Activated CD4-positive, alpha-beta T cell treated with anti-CD3 and anti-CD28 coated beads, Interleukin-2, amount 50 U/mL, for 1 hour (primary cell): Measurements from ENCODE around the gene MRGPRF.
"Not testable (repeated sequence)": the region's sequence is repeated elsewhere in the genome, so short reads cannot be mapped to it uniquely, and the experiment has no call there.

Experiments
- DNase-seq: peaks from one replicate; pipeline ENCODE4 v3.0.0-alpha.2; 2020

MRGPRF gene

GRCh38 chr11:69001243-69002081 is 11.6 kb downstream of the MRGPRF start:
- DNase-seq: no peak

GRCh38 chr11:69000831-69001242 is 12.2 kb downstream of the MRGPRF start:
- DNase-seq: no peak

DNA sequence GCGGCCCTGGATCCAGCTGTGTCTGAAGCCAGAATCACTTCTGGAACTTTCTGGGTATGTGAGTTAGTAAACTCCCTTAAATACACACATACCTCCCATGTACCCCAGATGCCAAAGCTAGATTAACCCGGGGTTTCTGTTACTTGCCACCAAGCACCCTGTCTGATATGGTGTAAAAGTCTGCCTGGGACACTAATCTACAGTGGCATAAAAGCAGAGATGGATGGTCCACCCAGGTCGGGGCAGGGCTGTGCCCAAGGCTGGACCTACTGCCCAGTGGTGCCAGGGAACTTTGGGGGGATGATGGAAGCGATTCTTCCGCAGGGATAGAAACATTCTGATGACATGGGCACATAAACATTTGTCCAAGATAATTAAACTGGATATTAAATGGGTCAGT is 12.7 kb downstream of the MRGPRF start:
- DNase-seq: no peak

DNA sequence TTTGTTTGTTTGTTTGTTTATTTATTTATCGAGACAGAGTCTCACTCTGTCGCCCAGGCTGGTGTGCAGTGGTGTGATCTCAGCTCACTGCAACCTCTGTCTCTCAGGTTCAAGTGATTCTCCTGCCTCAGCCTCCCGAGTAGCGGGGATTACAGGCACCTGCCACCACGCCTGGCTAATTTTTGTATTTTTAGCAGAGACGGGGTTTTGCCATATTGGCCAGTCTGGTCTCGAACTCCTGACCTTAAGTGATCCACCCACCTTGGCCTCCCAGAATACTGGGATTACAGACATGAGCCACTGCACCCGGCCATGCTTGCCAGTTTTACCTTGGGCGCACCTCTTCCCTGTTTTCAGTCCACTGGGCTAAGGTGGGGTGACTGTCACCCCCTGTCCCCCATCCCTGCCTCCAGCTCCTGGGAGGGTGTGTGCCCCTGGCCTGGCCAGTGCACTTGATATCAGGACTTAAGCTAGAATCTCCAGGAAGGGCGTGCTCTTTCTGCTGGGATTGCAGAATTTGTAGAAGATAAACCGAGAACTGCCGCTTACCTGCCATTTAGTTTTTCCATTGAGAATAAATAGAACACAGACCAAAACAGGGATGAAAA is 13.2 kb downstream of the MRGPRF start:
- DNase-seq: not testable (repeated sequence)

- DNase-seq: no peak
These were observed 13.8 kb downstream of the MRGPRF start for GRCh38 chr11:68999093-68999747.

DNA sequence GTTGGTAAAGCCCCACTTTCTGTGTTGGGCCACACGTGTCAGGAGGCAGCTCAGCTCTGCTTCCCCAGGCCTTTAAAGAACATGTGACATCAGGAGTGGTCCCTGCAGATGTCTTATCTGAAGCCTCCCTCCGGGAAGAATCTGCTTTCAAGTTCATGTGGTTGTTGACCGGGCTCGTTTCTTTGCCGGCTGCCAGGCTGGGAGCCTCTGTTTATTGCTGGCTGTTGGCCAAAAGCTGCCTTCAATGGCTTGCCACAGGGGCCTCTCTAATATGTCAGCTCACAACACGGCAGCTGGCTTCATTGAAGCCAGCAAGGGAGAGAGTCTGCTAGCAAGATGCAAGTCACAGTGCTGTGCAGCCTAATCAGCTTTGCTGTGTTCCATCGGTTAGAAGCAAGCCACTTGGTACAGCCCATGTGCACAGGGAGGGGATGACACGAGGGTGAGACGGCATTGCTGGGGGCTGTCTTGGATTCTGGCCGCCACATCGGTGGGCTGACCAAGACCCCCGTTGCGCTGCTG is 14.6 kb downstream of the MRGPRF start:
- no peak for DNase-seq

DNA sequence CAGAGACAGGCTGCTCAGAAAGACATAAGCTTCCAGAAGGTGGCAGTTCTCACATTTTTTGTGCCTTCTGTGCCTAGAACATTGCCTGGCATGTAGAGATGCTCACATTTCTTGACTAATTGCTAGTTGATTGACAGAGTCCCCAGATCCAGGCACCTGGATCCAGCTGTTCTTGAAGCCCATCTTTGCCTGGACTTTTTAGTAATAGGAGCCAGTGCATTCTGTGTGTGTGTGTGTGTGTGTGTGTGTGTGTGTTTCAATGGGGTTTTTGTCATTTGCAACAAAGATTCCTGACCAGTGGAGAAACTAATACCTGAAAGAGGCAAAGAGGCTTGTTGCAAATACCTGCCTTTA is 15.1 kb downstream of the MRGPRF start:
- DNase-seq: no peak

DNA sequence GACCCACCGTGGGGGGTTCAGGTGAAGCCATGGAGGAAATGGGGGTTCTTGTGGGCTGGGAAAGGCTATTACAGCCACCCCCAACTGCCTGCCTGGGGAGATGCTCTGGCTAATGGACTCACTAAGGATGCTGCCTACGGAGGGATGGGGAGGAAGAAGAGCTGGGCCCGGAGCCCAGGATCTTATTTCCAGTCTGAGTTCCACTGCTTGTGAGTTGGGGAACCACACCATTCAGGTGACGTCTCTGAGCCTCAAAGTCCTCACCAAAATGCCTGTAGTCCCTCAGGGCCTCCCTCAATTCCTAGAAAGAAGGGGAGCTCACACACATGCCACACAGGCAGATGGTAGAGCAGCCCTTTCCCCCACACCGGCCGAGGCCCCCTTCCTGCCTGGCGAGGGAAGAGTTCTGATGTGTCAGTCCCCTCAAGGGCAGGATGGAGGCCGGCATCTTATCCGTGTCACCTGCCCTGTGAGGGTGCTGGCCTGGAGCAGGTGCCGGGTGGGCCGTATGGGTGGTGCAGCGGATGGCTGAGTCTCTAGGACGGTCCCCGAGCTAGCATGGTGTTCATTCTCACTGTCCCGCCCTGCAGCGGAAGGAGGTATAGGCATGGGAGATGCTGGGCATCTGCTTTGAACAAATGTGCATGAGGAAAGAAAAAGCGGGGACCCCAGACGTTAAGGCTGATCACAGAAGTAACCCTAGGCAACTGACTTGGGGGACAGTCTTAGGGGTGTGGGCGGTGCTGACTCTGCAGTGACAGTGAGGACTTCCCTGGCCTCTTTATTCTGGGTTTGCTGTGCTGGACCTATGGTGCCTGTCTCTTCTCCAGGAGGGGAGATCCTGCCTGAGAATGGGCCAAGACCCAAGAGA is 15.7 kb downstream of the MRGPRF start:
- no peak for DNase-seq

GRCh38 chr11:68996376-68997123 is 16.5 kb downstream of the MRGPRF start:
- no peak for DNase-seq

GRCh38 chr11:68994894-68995285 is 18.2 kb downstream of the MRGPRF start:
- DNase-seq: no peak

- no peak for DNase-seq
These were observed 18.7 kb downstream of the MRGPRF start for GRCh38 chr11:68994161-68994893.

- DNase-seq: no peak
These were observed 19.5 kb downstream of the MRGPRF start for GRCh38 chr11:68993546-68993945.

DNA sequence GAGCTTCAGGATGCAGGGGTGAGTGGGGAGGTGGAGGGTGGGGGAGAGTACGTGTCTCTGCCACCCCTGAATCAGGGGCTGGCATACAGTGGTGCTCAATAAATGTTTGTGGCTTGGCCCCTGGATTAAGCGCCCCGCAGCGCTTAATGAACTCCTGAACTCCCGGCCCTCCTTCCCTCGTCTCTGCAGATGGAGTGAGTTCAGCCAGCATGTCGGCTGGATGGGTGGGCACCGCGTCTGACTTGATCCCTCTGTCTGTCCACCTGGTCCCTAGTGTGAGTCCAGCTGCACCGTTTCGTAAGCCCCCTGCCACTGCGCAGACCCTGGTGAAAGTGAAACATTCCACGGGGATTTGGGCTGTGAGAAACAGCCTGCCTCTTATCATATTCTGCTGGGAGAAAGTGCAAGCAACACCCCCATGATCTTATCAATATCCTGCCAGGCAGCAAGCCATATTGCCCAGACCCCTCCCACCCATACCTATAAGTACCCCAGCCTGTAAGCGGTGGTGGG is 20.2 kb downstream of the MRGPRF start:
- DNase-seq: no peak

- DNase-seq: no peak
These were observed 21.9 kb downstream of the MRGPRF start for GRCh38 chr11:68990995-68991780.

- no peak for DNase-seq
These were observed 23.0 kb downstream of the MRGPRF start for GRCh38 chr11:68989936-68990606.

DNA sequence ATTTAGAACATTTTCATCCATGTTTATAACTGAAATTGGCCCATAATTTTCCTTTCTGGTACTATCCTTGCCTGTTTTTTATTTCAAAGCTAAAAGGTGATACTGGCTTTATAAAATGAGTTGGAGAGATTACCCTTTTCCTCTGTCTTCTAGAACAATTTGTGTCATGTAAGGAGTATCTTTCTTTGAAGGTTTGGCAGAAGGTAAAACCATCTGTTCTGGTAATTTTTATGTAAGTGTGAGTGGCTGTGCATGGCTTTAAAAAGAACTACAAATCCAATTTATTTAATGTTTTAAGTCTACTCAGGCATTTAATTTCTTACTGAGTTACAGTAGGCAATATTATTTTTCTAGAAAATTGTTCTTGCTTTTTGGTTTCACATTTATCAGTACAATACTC is 24.6 kb downstream of the MRGPRF start:
- no peak for DNase-seq

GRCh38 chr11:68987211-68987610 is 25.8 kb downstream of the MRGPRF start:
- no peak for DNase-seq

DNA sequence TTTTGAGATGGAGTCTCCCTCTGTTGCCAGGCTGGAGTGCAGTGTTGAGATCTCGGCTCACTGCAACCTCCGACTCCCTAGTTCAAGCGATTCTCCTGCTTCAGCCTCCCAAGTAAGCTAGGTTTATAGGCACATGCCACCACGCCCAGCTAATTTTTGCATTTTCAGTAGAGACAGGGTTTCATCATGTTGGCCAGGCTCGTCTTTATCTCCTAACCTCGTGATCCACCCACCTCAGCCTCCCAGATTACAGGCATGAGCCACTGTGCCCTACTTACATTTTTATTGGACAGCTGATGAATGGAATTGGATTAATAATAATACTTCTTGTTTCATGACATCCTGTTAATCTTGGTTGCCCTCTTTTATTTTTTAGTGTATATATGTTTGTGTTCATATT is 29.2 kb downstream of the MRGPRF start:
- DNase-seq: no peak

DNA sequence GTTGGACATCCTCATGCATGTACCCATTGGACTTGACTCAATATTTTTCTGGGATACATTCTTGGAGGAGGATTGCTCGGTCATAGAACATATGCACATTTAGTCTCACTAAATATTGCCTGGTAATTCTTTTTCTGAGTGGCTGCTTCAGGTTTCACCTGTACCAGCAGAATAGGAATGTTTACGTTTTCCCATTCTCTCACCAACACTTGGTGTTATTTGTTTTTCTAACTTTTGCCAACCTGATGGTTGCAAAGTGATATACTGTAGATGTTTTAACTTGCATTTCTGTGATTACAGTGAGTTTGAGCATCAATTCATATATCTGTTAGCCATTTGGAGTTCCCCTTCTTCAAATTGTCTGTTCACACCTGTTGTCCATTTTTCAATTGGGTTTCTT is 30.9 kb downstream of the MRGPRF start:
- DNase-seq: no peak

DNA sequence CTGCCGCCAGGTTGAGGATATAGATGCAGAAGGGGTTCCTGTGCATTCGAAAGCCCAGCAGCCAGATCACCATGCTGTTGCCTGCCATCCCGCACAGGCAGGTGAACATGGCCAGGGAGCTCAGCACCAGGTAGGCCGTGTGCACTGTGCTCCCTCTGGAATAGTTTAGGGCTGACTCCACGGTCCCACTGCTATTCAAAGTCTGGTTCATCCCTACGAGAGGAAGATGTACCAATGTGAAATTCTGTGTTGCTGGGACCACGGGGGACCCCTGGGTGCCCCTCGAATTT is 32.3 kb downstream of the MRGPRF start, which contains the start of gene MRGPRD:
Gene MRGPRD, minus strand, starts transcription at position 211 of the 290 bp plus-strand sequence. Its CDS starts 0 bp downstream, at position 211.
- no peak for DNase-seq
